CD4-positive, alpha-beta T cell (primary cell): ENCODE results near the gene ESRRG. TPM values are rescaled to one million over a fixed set of nuclear protein-coding genes. Genes with fewer than 3 reads are reported as not detected.

Experiments used
- ATAC-seq: fragments of 200-7000 bp; cut with Tn5 transposase; one replicate; pipeline ENCODE4 v1.10.0; 2022; ENCODE audit warnings: mild to moderate bottlenecking; ENCODE audit not compliant: poor library complexity
- CTCF ChIA-PET: fragments of 350-600 bp; sonication (Branson Sonifier 250); formaldehyde crosslinking; loops from one replicate; lab custom pipeline; 2021; ENCODE audit warnings: antibody characterized with exemption, inconsistent platforms; lab: Charles Lee
- POLR2A ChIA-PET: fragments of 350-600 bp; sonication (Branson Sonifier 250); formaldehyde crosslinking; loops from one replicate; lab custom pipeline; 2021; ENCODE audit warnings: antibody characterized with exemption, inconsistent platforms; lab: Charles Lee
- DNase-seq, 14 experiments: peaks; one replicate each; pipeline ENCODE4 v3.0.0-alpha.2; 2013 to 2020; ENCODE audit warnings: mixed read lengths in 2 of 14
- H3K27ac ChIP-seq, 2 donors: one replicate each; pipeline versions ENCODE4 v1.5.1 to v1.7.0; 2013; ENCODE audit warnings: low read length in 2 of 2, low read depth in 1 of 2, mild to moderate bottlenecking in 1 of 2
- H3K27me3 ChIP-seq, 2 experiments: 1 replicate in 1 of 2; 2 replicates in 1 of 2; pipeline versions ENCODE4 v1.6.1 to v1.7.0; 2013; ENCODE audit warnings: low read length in 2 of 2, control low read depth in 1 of 2, mild to moderate bottlenecking in 1 of 2, moderate library complexity in 1 of 2; ENCODE audit not compliant: insufficient read depth in 2 of 2, control insufficient read depth in 1 of 2
- H3K36me3 ChIP-seq: one replicate; pipeline ENCODE4 v1.6.1; 2013; ENCODE audit warnings: low read length, control low read depth; ENCODE audit not compliant: insufficient read depth
- H3K4me1 ChIP-seq: one replicate; pipeline ENCODE4 v1.6.1; 2013; ENCODE audit warnings: low read length, control low read depth; ENCODE audit not compliant: insufficient read depth
- H3K4me3 ChIP-seq: one replicate; pipeline ENCODE4 v1.5.1; 2013; ENCODE audit warnings: mild to moderate bottlenecking, low read length, moderate library complexity
- H3K9me3 ChIP-seq, 2 experiments: 1 replicate in 1 of 2; 2 replicates in 1 of 2; pipeline versions ENCODE4 v1.6.1 to v1.7.0; 2013; ENCODE audit warnings: low read length in 2 of 2, mild to moderate bottlenecking in 2 of 2, control low read depth in 1 of 2, moderate library complexity in 1 of 2; ENCODE audit not compliant: control insufficient read depth in 1 of 2, insufficient read depth in 1 of 2
- H3K27ac Mint-ChIP-seq: one replicate; pipeline ENCODE4 v1.8.0; 2020; ENCODE audit warnings: mixed read lengths
- H3K27me3 Mint-ChIP-seq: one replicate; pipeline ENCODE4 v1.8.0; 2021; ENCODE audit warnings: mixed read lengths
- H3K36me3 Mint-ChIP-seq: one replicate; pipeline ENCODE4 v1.8.0; 2021; ENCODE audit warnings: low read depth, mixed read lengths
- H3K4me1 Mint-ChIP-seq: one replicate; pipeline ENCODE4 v1.8.0; 2021; ENCODE audit warnings: low read depth, mixed read lengths
- H3K4me3 Mint-ChIP-seq: one replicate; pipeline ENCODE4 v1.8.0; 2020; ENCODE audit warnings: mild to moderate bottlenecking, mixed read lengths
- H3K9me3 Mint-ChIP-seq: one replicate; pipeline ENCODE4 v1.8.0; 2020; ENCODE audit warnings: mixed read lengths
- CTCF ChIP-seq: fragments of 200-600 bp; IDR thresholded peaks from one replicate; pipeline ENCODE4 v1.8.0; 2022; ENCODE audit warnings: antibody characterized with exemption, mild to moderate bottlenecking
- intact Hi-C, 2 experiments: fragments of 100-400 bp; cut with DNase I in 1 of 2; cut with micrococcal nuclease in 1 of 2; formaldehyde crosslinking; loops; one replicate each; pipeline versions ENCODE4 v1.15.1 to v1.9.0; 2023 to 2025; cut with DNase I, micrococcal nuclease
- total RNA-seq, 174 experiments: library from RNA in 2 of 174; stranded (reverse) in 2 of 174; gene quantifications; one replicate each; pipeline ENCODE4 v1.2.3 and lab custom pipeline; 2021 to 2026

ESRRG gene
- total RNA-seq, 2 experiments from 2014 or later, result not detected

DNA sequence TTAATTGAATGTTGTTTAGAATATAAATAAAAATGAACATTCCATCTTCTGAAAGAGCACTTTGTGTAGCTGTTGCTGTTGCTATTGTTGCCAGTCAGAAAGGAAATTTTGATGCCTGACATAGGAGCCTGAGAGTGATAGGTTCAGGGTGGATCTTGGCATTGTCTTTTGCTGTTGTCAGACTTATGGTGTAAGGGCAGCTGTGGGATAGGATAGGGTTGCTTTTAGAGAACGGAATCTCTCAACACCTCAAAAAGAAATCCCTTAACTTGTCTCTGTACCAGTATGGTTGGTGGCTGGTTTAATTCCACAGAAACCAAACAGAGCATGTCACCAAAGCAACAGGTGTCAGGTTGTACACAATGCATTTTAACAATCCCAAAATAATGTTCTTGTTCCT is 62.7 kb downstream of the ESRRG start:
- CTCF ChIA-PET, result no interaction called here
- H3K36me3 ChIP-seq, result no peaks in the 10 kb centered on the region
- no peak overlapping the region for H3K4me3 Mint-ChIP-seq
- H3K4me1 Mint-ChIP-seq, result no peaks in the 10 kb centered on the region
- ATAC-seq, result no peak
- no peaks in the 10 kb centered on the region for H3K27me3 Mint-ChIP-seq
- no peak overlapping the region for H3K27ac Mint-ChIP-seq
- peaks cover 2% of the 10 kb centered on the region for H3K9me3 Mint-ChIP-seq
- no peak overlapping the region for H3K4me3 ChIP-seq
- H3K9me3 ChIP-seq, result no peaks in the 10 kb centered on the region
- no peaks in the 10 kb centered on the region for H3K36me3 Mint-ChIP-seq
- POLR2A ChIA-PET, result interaction anchor here (0.8 kb wide), 1 partner anchor 129 kb away, joined by 3 read pairs; no protein-coding TSS in a partner anchor
- no peak for DNase-seq
- H3K27me3 ChIP-seq, result no peaks in the 10 kb centered on the region
- intact Hi-C loops, result no loop called here
- no peak for TF ChIP-seq CTCF
- no peaks in the 10 kb centered on the region for H3K4me1 ChIP-seq
- H3K27ac ChIP-seq, result no peak overlapping the region

- no peak overlapping the region for H3K27ac ChIP-seq
- H3K36me3 ChIP-seq, result no peaks in the 10 kb centered on the region
- H3K27me3 ChIP-seq, result no peaks in the 10 kb centered on the region
- ChIA-PET CTCF (no interaction called here), POLR2A (no interaction called here)
- H3K27me3 Mint-ChIP-seq, result no peaks in the 10 kb centered on the region
- no peak overlapping the region for H3K4me3 Mint-ChIP-seq
- H3K4me3 ChIP-seq, result no peak overlapping the region
- no peaks in the 10 kb centered on the region for H3K4me1 Mint-ChIP-seq
- no peak overlapping the region for H3K27ac Mint-ChIP-seq
- DNase-seq (no peak), ATAC-seq (no peak)
- no peaks in the 10 kb centered on the region for H3K36me3 Mint-ChIP-seq
- intact Hi-C loops, result no loop called here
- peaks cover 4% of the 10 kb centered on the region for H3K9me3 Mint-ChIP-seq
- TF ChIP-seq CTCF, result no peak
- H3K4me1 ChIP-seq, result no peaks in the 10 kb centered on the region
- no peaks in the 10 kb centered on the region for H3K9me3 ChIP-seq
Observed at GRCh38 chr1:216653001-216653400, 70.2 kb downstream of the ESRRG start.

DNA sequence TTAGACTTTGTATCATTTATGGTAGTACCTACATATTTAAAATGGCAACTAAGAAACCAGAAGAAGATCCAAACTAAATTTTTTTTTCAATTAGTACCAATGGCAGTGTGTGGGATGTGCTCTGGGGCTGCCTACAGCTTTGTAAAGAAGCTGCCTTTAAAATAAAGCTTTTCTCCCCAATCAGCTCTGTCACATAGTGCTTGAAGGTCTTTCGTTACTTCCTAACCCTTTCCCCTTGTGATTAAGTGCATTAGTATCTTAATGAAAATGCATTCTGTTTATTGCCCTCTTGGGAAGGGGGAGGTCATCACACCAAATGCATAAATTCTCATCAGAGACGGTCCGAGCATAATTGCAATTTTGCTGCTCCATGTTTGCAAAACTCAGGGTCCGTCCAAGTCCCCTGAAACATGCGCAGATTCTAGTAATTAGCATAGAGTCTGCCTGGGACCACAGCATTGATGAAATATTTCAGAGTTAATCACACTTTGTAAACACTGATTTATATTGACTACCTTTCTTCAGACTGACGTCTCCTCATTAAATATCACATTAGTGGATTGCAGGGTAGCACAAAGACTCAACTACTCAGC is 71.3 kb downstream of the ESRRG start:
- no peak overlapping the region for H3K4me3 Mint-ChIP-seq
- intact Hi-C loops, result no loop called here
- ChIA-PET CTCF (no interaction called here), POLR2A (no interaction called here)
- Histone ChIP-seq H3K4me1 (no peaks in the 10 kb centered on the region), H3K27ac (no peak overlapping the region), H3K4me3 (no peak overlapping the region), H3K36me3 (no peaks in the 10 kb centered on the region), H3K9me3 (no peaks in the 10 kb centered on the region), H3K27me3 (no peaks in the 10 kb centered on the region)
- ATAC-seq (no peak), DNase-seq (no peak)
- no peak for TF ChIP-seq CTCF
- H3K4me1 Mint-ChIP-seq, result no peaks in the 10 kb centered on the region
- no peaks in the 10 kb centered on the region for H3K27me3 Mint-ChIP-seq
- no peak overlapping the region for H3K27ac Mint-ChIP-seq
- H3K36me3 Mint-ChIP-seq, result no peaks in the 10 kb centered on the region
- H3K9me3 Mint-ChIP-seq, result peaks cover 4% of the 10 kb centered on the region
